Stimulated activated CD8-positive, alpha-beta memory T cell treated with anti-CD3 and anti-CD28 coated beads, Interleukin-2, amount 100 ng/mL, for 1 hour (primary cell): Measurements from ENCODE around the gene C5orf15.

Experiments used
- DNase-seq, 2 donors: peaks; one replicate each; pipeline ENCODE4 v3.0.0-alpha.2; 2020; ENCODE audit warnings: low read depth in 2 of 2

C5orf15 gene

DNA sequence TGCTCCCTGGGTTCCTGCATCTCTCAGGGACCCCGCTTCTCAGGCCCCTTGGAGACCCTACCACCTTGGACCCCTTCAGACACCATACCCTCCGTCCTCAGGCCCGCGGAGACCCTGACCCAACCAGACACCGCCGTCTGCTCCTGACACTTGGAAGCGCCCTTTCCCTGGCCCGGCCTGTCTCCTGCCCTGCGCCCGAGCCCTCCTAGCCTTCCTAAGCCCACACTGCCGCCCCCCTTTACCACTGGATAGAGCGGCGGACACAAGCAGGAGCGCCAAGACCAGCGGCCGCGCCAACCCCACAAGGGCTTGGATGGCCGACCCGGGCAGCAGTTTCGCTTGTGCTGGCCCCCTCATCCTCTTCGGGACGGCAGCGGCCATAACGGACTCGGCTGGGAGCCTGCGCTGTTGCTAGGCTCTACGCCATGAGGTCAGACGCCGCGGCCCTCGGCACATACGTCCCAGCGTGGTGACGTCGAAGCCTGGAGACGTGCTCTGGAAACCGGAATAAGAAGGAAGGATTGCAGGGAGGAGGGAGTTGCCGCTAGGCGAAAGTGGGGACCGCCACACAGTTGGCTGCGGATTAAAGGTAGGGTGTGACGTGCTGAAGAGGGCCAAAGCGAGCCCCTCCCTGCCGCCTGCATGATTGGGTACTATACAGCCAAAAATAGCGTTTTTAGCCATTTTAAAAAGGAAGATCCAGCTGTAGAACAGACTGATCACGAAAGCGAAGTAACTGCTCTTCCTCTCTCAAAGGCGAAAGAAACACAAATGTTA is at the start of gene C5orf15:
Gene C5orf15, minus strand, starts transcription at position 422 of the 777 bp plus-strand sequence. Its CDS starts 41 bp downstream, at position 381.
- peak; percentile 76 to 81 for DNase-seq

GRCh38 chr5:134008266-134008749 is 39.9 kb upstream of the C5orf15 start:
- no peak for DNase-seq

- DNase-seq: no peak
Observed at GRCh38 chr5:134007581-134008265, 39.3 kb upstream of the C5orf15 start.

DNA sequence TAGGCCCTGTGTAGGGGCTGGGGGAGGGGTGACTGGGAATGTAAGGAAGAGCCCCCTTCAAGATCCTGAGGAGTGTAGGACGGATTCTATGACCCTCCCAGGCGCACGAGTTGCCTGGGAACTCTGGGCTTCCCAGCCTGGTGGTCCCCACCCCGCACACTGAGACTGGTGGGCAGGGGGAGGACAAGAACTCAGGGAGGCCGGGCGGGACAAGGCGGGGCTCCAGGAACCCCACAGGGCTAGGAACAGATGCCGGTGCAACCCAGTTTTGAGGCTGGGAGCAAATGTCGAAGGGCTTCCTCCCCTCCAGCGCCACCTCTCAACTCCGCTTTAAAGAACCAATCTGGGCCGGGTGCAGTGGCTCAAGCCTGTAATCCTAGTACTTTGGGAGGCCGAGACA is 37.7 kb upstream of the C5orf15 start:
- no peak for DNase-seq

DNA sequence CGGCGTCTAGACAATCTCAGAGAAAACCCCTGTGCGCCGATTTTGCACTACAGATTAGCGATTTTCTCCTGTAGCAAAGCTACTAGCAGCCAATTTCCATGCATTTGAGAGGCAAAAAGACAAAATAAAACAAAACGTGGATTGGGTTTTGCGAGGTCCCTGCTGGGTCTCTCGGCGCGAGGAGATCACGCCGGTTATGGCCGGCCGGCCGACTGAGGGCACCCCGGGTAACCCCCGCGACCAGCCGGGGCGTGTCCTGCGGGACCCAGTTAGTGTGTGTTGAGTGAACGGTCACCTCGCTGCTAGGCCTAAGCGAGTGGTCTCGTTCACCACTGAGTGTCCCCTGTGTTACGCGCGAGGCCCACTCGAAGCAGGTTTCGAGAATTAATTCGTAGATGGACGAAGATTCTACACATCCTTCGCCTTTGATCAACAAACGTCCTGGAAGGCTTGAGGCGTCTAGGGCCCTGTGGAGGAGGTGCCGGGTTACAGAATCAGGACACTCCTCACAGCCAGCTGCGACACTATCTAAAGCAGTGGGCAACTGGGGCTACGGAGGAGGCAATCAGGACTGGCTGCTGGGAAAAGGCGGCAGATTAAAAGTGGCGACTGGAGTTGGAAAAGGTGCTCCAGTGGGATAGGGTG is 37.1 kb upstream of the C5orf15 start:
- DNase-seq: no peak

DNA sequence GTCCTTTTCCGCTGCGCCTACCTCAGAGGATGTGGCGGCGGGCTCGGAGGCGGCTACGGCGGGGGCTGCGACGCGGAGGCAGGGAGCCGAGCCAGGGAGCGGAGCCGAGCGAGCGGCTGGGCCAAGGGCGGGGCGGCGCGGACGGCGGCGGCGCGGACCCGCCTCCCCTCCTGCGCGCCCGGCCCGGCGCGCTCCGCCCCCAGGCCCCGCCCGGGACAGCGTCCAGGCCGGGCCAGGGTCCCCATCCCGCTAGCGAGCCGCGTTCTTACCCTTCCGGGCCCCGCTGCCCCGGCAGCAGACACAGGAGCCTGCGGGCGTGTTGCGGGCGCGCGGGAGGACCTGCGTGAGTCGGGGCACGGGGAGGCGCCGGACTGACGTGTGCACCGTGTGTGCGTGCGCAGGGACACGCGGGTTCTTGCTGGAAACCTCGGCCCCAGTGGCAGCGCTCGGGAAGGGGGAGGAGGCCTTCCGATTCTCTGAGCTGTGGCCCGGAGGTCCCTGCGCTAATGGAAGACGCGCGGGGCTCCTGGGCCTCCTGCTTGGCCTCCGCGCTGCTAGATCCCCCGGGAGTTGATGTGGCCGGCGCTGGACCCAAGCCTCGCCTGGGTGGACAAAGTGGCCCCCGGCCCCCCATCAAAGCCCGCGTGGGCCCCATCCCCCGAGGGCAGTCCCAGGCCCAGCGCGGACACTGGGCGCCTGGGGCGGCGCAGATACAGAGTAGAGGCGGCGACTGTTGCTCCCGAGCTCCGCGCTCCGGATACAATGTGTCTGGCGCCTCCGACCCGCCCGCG is 36.4 kb upstream of the C5orf15 start, which contains the start of gene VDAC1:
Gene VDAC1, minus strand, starts transcription at position 350 of the 791 bp plus-strand sequence. CDS start 11,963 bp downstream, outside the sequence.
- DNase-seq: peak; percentile 51 to 62

GRCh38 chr5:134003817-134004625 is 35.6 kb upstream of the C5orf15 start:
- peak in 1 of 2 donors; percentile 5 for DNase-seq

- no peak for DNase-seq
Observed at GRCh38 chr5:134003064-134003816, 34.8 kb upstream of the C5orf15 start.

GRCh38 chr5:134001938-134002731 is 33.7 kb upstream of the C5orf15 start:
- DNase-seq: no peak

GRCh38 chr5:134000696-134001453 is 32.5 kb upstream of the C5orf15 start:
- no peak for DNase-seq

- DNase-seq: no peak
Observed at GRCh38 chr5:134000091-134000511, 31.7 kb upstream of the C5orf15 start.

DNA sequence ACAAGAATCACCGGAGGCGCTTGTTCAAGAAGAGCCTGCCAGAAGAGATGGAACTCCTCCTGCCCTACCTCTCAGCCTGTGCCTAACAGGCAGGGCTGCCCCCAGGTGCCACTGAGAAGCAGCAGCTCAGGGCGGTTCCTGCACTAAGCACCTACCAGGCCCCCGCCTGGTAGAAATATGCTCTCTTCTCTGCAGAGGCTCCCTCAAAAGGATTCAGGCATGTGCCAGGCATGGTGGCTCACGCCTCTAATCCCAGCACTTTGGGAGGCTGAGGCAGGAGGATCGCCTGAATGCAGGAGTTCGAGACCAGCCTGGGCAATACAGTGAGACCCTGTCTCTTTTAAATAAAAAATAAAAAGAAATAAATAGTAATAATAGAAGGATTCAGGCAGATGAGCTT is 30.4 kb upstream of the C5orf15 start:
- DNase-seq: no peak

- DNase-seq: no peak
Observed at GRCh38 chr5:133998042-133998441, 29.6 kb upstream of the C5orf15 start.

DNA sequence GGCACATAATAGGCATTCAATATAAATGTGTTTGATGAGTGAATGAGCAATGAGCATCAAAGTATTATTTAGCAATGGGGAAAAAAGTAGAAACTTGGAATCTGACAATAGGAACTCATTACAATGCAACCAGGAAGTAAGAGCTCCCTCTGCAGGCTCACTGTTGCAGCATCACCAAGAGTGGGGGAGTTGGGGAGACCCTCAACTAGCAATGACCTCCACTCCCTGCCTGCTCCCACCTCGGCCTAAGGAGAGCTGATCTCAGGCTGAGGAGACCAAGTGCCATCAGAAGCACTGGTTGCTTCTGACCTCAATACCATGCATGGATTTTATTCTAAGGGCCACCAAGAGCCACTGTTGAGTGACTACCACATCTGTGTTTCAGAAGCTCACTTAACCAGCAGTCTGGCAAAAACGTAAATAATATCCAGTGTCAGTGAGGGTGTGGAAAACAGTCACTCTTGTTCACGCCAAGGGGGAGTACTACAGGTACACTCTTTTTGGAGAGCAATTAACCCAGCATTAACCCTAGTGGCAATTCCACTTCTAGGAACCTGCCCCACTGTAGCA is 28.3 kb upstream of the C5orf15 start:
- DNase-seq: no peak

- no peak for DNase-seq
Observed at GRCh38 chr5:133995883-133996563, 27.6 kb upstream of the C5orf15 start.

DNA sequence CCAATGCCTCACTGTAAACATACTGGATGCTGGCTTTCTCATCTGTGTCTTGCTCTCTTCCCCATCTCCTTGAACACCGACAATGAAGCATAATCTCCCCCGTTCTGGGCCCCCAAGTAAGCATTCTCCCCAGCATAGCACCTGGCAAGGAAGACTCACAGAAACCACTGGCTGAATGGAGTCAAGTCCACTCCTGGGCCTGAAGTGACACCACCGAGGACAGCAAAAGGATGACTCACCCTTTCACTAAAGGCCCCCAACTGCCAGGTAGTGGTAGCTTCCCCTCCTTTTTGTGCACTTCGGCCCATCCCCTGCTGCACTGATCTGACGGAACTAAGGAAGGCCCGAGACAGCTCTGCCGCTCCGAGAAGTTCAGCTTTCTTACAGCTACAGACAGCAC is 26.9 kb upstream of the C5orf15 start:
- DNase-seq: no peak

GRCh38 chr5:133994990-133995333 is 26.5 kb upstream of the C5orf15 start:
- no peak for DNase-seq
